Subcutaneous abdominal adipose tissue (tissue), 5 donors: ENCODE measurements around the gene EFNA5.
"Not testable (repeated sequence)": the region's sequence is repeated elsewhere in the genome, so short reads cannot be mapped to it uniquely, and the experiment has no call there.

Experiments used
- H3K27ac ChIP-seq: one replicate; pipeline ENCODE4 v1.7.0; 2013; ENCODE audit warnings: low read depth, mild to moderate bottlenecking, inconsistent platforms, low read length, moderate library complexity
- H3K27me3 ChIP-seq, 5 donors: one replicate each; pipeline ENCODE4 v1.7.0; 2013; ENCODE audit warnings: low read length in 5 of 5, inconsistent platforms in 1 of 5; ENCODE audit not compliant: control insufficient read depth in 5 of 5, insufficient read depth in 4 of 5
- H3K36me3 ChIP-seq, 5 donors: one replicate each; pipeline ENCODE4 v1.7.0; 2013; ENCODE audit warnings: low read length in 5 of 5; ENCODE audit not compliant: control insufficient read depth in 5 of 5, insufficient read depth in 5 of 5
- H3K4me1 ChIP-seq, 5 donors: one replicate each; pipeline ENCODE4 v1.7.0; 2013; ENCODE audit warnings: low read length in 5 of 5, mild to moderate bottlenecking in 3 of 5, moderate library complexity in 1 of 5; ENCODE audit not compliant: control insufficient read depth in 5 of 5, insufficient read depth in 5 of 5
- H3K4me3 ChIP-seq, 5 donors: one replicate each; pipeline ENCODE4 v1.7.0; 2013; ENCODE audit warnings: low read length in 5 of 5, low read depth in 1 of 5
- H3K9ac ChIP-seq, 5 donors: one replicate each; pipeline ENCODE4 v1.7.0; 2013; ENCODE audit warnings: low read length in 5 of 5, mild to moderate bottlenecking in 4 of 5, moderate library complexity in 3 of 5
- H3K9me3 ChIP-seq, 5 donors: one replicate each; pipeline ENCODE4 v1.7.0; 2013; ENCODE audit warnings: low read length in 5 of 5; ENCODE audit not compliant: control insufficient read depth in 5 of 5
- donor health status: healthy.
- donor health status: healthy.
- donor health status: healthy.
- donor health status: healthy.
- donor health status: healthy.

The EFNA5 gene

DNA sequence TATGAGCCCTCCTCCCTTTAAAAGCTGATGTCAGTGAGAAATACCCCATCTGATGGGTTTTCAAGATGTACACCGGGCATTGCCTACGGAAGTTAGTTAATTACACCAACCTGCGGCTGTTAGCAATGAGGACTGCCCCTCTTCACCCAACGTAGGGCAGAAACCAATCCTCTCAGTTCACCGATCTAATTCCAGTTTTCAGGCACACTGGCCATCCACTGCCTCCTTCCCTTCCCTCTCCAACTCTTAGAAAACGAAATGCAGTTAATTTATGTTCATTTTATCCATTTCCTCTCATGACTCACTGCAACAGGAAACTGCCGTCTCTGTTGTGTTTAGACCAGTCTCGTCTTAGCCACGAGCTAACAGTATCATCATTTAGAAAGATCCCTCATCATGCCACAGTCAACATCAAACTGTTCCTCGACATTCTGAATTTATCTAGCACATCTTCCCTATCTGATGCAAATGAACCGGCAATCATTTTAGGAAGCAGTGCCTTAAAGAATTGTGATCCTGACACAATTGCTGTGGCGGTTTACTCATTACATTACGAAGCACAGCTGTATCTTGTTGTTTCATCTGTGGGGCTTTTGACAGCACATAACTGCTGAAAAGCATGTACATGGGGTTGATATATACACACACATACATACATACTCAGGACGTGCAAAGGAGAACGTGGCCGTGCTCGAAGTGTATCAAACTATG is 168.6 kb downstream of the EFNA5 start:
- no peaks in the 10 kb centered on the region for H3K27me3 ChIP-seq
- no peak overlapping the region for H3K9ac ChIP-seq
- H3K27ac ChIP-seq, result no peak overlapping the region
- no peaks in the 10 kb centered on the region for H3K36me3 ChIP-seq
- H3K4me1 ChIP-seq, result no peaks in the 10 kb centered on the region
- no peak overlapping the region for H3K4me3 ChIP-seq
- no peaks in the 10 kb centered on the region for H3K9me3 ChIP-seq

DNA sequence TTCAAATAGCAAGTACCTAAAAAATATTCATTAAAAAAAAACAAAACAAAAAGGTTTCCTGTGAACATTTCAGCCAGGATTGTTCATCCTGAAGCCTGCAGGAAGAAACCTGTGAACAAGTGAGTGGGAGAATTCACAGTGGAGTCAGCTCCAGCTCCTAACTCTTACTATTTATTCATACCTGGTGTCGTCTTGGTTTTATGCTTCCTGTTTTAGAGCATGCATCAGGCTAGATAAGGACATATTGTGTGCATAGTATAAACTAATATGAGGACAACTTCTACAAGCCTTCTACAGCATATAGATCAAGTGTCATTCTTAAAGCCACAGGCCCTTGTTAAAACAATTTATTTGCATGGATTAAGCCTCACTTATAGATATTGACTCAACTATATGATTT is 169.9 kb downstream of the EFNA5 start:
- no peaks in the 10 kb centered on the region for H3K9me3 ChIP-seq
- no peaks in the 10 kb centered on the region for H3K4me1 ChIP-seq
- H3K27me3 ChIP-seq, result no peaks in the 10 kb centered on the region
- no peak overlapping the region for H3K27ac ChIP-seq
- H3K36me3 ChIP-seq, result no peaks in the 10 kb centered on the region
- no peak overlapping the region for H3K9ac ChIP-seq
- no peak overlapping the region for H3K4me3 ChIP-seq

- no peaks in the 10 kb centered on the region for H3K9me3 ChIP-seq
- no peak overlapping the region for H3K9ac ChIP-seq
Observed at GRCh38 chr5:107500347-107500746, 170.4 kb downstream of the EFNA5 start.

DNA sequence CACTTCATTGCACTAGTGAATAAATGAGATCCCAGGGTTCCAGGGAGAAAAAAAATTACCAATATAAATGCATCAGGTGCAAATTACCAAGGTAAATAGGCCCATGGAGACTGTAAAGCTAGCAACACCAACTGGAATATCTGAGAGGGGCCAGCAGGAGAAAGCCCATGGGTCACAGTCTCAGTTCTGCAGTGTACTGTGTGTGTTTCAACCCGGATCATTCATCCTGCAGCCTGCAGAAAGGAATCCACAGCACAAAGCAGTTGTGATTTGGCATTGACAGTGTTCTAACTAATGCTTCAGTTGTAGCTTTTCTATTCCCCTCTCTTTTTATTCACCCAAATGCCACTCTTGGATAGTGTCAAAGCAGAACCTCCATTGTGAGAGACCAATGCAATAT is 171.0 kb downstream of the EFNA5 start:
- no peaks in the 10 kb centered on the region for H3K36me3 ChIP-seq
- H3K4me3 ChIP-seq, result no peak overlapping the region
- H3K9ac ChIP-seq, result no peak overlapping the region
- H3K27me3 ChIP-seq, result no peaks in the 10 kb centered on the region
- no peaks in the 10 kb centered on the region for H3K4me1 ChIP-seq
- no peak overlapping the region for H3K27ac ChIP-seq
- H3K9me3 ChIP-seq, result no peaks in the 10 kb centered on the region

More at GRCh38 chr5:107500347-107500746, 170.4 kb downstream of the EFNA5 start:
- no peaks in the 10 kb centered on the region for H3K27me3 ChIP-seq
- no peak overlapping the region for H3K4me3 ChIP-seq
- H3K27ac ChIP-seq, result no peak overlapping the region
- H3K36me3 ChIP-seq, result no peaks in the 10 kb centered on the region
- H3K4me1 ChIP-seq, result no peaks in the 10 kb centered on the region

GRCh38 chr5:107499237-107499636 is 171.5 kb downstream of the EFNA5 start:
- Histone ChIP-seq H3K9ac (no peak overlapping the region), H3K36me3 (no peaks in the 10 kb centered on the region), H3K4me3 (no peak overlapping the region), H3K9me3 (no peaks in the 10 kb centered on the region), H3K27ac (no peak overlapping the region), H3K4me1 (no peaks in the 10 kb centered on the region), H3K27me3 (no peaks in the 10 kb centered on the region)

DNA sequence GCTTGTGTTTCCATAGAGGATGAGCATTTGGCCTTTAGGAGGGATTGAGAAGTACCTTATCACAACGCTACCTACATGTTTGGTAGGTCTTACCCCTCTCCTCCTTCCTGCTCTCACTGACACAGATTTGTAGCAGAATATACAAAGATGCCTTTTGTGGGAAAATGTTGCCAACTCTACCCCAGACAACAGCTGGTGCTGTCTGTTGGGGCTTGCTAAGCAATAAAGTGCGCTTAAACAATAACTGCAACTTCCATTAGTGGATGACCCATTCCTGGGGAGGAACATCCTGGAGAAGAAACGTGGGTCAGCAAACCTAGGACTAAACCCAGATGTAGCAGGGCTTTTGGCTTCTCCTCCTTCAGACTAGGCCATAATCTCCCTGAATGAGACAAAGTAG is 174.3 kb downstream of the EFNA5 start:
- Histone ChIP-seq H3K36me3 (no peaks in the 10 kb centered on the region), H3K4me1 (no peaks in the 10 kb centered on the region), H3K9ac (no peak overlapping the region), H3K4me3 (no peak overlapping the region), H3K9me3 (no peaks in the 10 kb centered on the region), H3K27ac (no peak overlapping the region), H3K27me3 (no peaks in the 10 kb centered on the region)

DNA sequence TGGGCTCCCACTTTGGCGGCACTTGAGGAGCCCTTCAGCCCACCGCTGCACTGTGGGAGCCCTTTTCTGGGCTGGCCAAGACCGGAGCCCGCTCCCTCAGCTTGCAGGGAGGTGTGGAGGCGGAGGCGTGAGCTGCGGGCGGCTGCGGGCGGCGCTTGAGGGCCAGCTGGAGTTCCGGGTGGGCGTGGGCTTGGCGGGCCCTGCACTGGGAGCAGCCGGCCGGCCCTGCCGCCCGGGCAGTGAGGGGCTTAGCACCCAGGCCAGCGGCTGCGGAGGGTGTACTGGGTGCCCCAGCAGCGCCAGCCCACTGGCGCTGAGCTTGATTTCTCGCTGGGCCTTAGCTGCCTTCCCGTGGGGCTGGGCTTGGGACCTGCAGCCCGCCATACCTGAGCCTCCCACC is 176.6 kb downstream of the EFNA5 start:
- not testable (repeated sequence) for H3K36me3 ChIP-seq, H3K27me3 ChIP-seq, H3K9ac ChIP-seq, H3K4me3 ChIP-seq, H3K9me3 ChIP-seq, H3K4me1 ChIP-seq, H3K27ac ChIP-seq

DNA sequence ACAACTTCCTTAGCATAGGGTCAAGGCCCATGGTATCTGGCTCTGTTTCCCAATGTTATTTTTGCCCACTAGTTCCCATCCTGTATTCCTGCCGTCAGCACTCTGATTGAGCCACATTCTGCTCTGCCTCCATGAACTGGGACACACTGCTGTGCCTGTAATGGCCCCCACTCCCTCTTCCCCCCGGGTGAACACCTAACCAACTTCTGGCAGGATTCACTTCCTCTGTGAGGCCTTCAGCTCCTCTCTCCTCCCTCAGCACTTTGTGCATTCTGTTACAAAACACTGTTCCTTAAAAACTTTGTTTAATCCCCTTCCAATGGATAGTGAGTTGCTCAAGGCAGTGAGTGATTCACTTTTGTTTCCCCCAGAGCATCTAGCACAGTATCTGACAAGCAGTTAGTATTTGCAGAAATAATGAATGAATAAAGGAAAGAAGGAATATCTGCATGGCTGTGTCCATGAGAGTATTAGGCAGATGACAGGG is 183.6 kb downstream of the EFNA5 start:
- no peak overlapping the region for H3K27ac ChIP-seq
- no peaks in the 10 kb centered on the region for H3K36me3 ChIP-seq
- H3K9me3 ChIP-seq, result no peaks in the 10 kb centered on the region
- no peak overlapping the region for H3K9ac ChIP-seq
- H3K27me3 ChIP-seq, result no peaks in the 10 kb centered on the region
- peaks cover 0 to 15% (median 6%) of the 10 kb centered on the region in 5 donors for H3K4me1 ChIP-seq
- H3K4me3 ChIP-seq, result no peak overlapping the region

GRCh38 chr5:107486489-107486888 is 184.2 kb downstream of the EFNA5 start:
- Histone ChIP-seq H3K4me3 (no peak overlapping the region), H3K9ac (no peak overlapping the region), H3K27me3 (no peaks in the 10 kb centered on the region), H3K9me3 (no peaks in the 10 kb centered on the region), H3K4me1 (peaks cover 0 to 15% (median 6%) of the 10 kb centered on the region in 5 donors), H3K27ac (no peak overlapping the region), H3K36me3 (no peaks in the 10 kb centered on the region)

- Histone ChIP-seq H3K27ac (no peak overlapping the region), H3K27me3 (no peaks in the 10 kb centered on the region), H3K36me3 (no peaks in the 10 kb centered on the region), H3K4me1 (peaks cover 0 to 15% (median 6%) of the 10 kb centered on the region in 5 donors), H3K9me3 (no peaks in the 10 kb centered on the region), H3K9ac (no peak overlapping the region), H3K4me3 (no peak overlapping the region)
Observed at GRCh38 chr5:107485184-107485583, 185.6 kb downstream of the EFNA5 start.
